Liver (tissue), 9 donors: ENCODE data around the gene API5. TPM values are rescaled to one million over a fixed set of nuclear protein-coding genes. Genes with fewer than 3 reads are reported as not detected.

Experiments used
- DNase-seq: peaks from one replicate; pipeline ENCODE4 v3.0.0-alpha.2; 2017; ENCODE audit warnings: low spot score
- H3K27ac ChIP-seq, 2 donors: one replicate each; pipeline ENCODE4 v1.7.0; 2013; ENCODE audit warnings: inconsistent platforms in 2 of 2, low read length in 2 of 2, control low read depth in 1 of 2, low read depth in 1 of 2, mild to moderate bottlenecking in 1 of 2
- H3K27me3 ChIP-seq, 4 donors: one replicate each; pipeline versions ENCODE4 v1.6.1 to v1.7.0; 2013; ENCODE audit warnings: low read length in 3 of 4, inconsistent platforms in 1 of 4, mild to moderate bottlenecking in 1 of 4, moderate library complexity in 1 of 4; ENCODE audit not compliant: control insufficient read depth in 4 of 4, insufficient read depth in 4 of 4
- H3K36me3 ChIP-seq, 4 donors: one replicate each; pipeline versions ENCODE4 v1.6.1 to v1.7.0; 2013; ENCODE audit warnings: low read length in 3 of 4, mild to moderate bottlenecking in 3 of 4, low read depth in 1 of 4, moderate library complexity in 1 of 4; ENCODE audit not compliant: control insufficient read depth in 4 of 4, insufficient read depth in 3 of 4
- H3K4me1 ChIP-seq, 4 donors: one replicate each; pipeline versions ENCODE4 v1.6.1 to v1.7.0; 2013; ENCODE audit warnings: low read length in 3 of 4, mild to moderate bottlenecking in 3 of 4, moderate library complexity in 1 of 4; ENCODE audit not compliant: control insufficient read depth in 4 of 4, insufficient read depth in 4 of 4
- H3K4me3 ChIP-seq, 3 donors: one replicate each; pipeline versions ENCODE4 v1.6.1 to v1.7.0; 2013; ENCODE audit warnings: low read length in 3 of 3, control low read depth in 1 of 3, low read depth in 1 of 3, mild to moderate bottlenecking in 1 of 3
- H3K9ac ChIP-seq, 2 donors: one replicate each; pipeline ENCODE4 v1.7.0; 2013; ENCODE audit warnings: low read length in 2 of 2, mild to moderate bottlenecking in 2 of 2, moderate library complexity in 2 of 2, control low read depth in 1 of 2, low read depth in 1 of 2
- H3K9me3 ChIP-seq, 4 donors: one replicate each; pipeline versions ENCODE4 v1.6.1 to v1.7.0; 2013; ENCODE audit warnings: low read length in 3 of 4; ENCODE audit not compliant: control insufficient read depth in 4 of 4
- ATF3 ChIP-seq: IDR thresholded peaks from 2 replicates; pipeline ENCODE4 v1.6.1; 2016; ENCODE audit warnings: antibody characterized with exemption
- CTCF ChIP-seq: fragments of 150-350 bp; IDR thresholded peaks from 2 replicates; pipeline ENCODE4 v1.5.1; 2017; ENCODE audit warnings: improper control_type of control experiment, low read depth, low read length; ENCODE audit not compliant: missing input control
- FOXA1 ChIP-seq: IDR thresholded peaks from 2 replicates; pipeline ENCODE4 v1.6.1; 2016; ENCODE audit warnings: antibody characterized with exemption
- GABPA ChIP-seq, 2 donors: IDR thresholded peaks in 1 of 2; conservative IDR thresholded peaks in 1 of 2; 2 replicates each; pipeline ENCODE4 v1.6.1; 2016; ENCODE audit warnings: antibody characterized with exemption in 2 of 2, mild to moderate bottlenecking in 1 of 2, moderate library complexity in 1 of 2
- HNF4A ChIP-seq, 2 donors: conservative IDR thresholded peaks; 2 replicates each; pipeline ENCODE4 v1.6.1; 2016; ENCODE audit warnings: antibody characterized with exemption in 2 of 2, mild to moderate bottlenecking in 2 of 2
- JUND ChIP-seq, 2 donors: IDR thresholded peaks; 2 replicates each; pipeline ENCODE4 v1.6.1; 2016; ENCODE audit warnings: antibody characterized with exemption in 2 of 2
- MAX ChIP-seq: IDR thresholded peaks from 2 replicates; pipeline ENCODE4 v1.6.1; 2016; ENCODE audit warnings: antibody characterized with exemption
- NR2F2 ChIP-seq: IDR thresholded peaks from 2 replicates; pipeline ENCODE4 v1.6.1; 2016; ENCODE audit warnings: antibody characterized with exemption
- RAD21 ChIP-seq, 2 donors: IDR thresholded peaks; 2 replicates each; pipeline ENCODE4 v1.6.1; 2016; ENCODE audit warnings: antibody characterized with exemption in 2 of 2, mild to moderate bottlenecking in 2 of 2
- REST ChIP-seq: IDR thresholded peaks from 2 replicates; pipeline ENCODE4 v1.6.1; 2016; ENCODE audit warnings: antibody characterized with exemption, mild to moderate bottlenecking
- RXRA ChIP-seq, 2 donors: IDR thresholded peaks; 2 replicates each; pipeline ENCODE4 v1.6.1; 2017 to 2018; ENCODE audit warnings: antibody characterized with exemption in 2 of 2, mild to moderate bottlenecking in 1 of 2
- ZBTB33 ChIP-seq: IDR thresholded peaks from 2 replicates; pipeline ENCODE4 v1.6.1; 2016; ENCODE audit warnings: antibody characterized with exemption
- WGBS: extraction: QIAGEN DNeasy Blood & Tissue Kit; methylation state at CpG from one replicate; pipeline ENCODE4 v1.1.7; 2013; 5-methylcytosine and 5-hydroxymethylcytosine counted together
- polyA plus RNA-seq, 2 donors: library from polyadenylated mRNA; stranded (reverse) in 1 of 2; unstranded in 1 of 2; fragments of 200-250 nt in 1 of 2; fragments of >200 nt in 1 of 2; fragmentation: Nextera tagmentation in 1 of 2; extraction: Ambion mirVana in 1 of 2; gene quantifications; one replicate each; pipeline versions ENCODE4 v1.2.1 to v1.2.3, GENCODE V29; 2013 to 2015
- total RNA-seq, 2 donors: library from RNA; depleted of rRNA; stranded (reverse); fragments of >200 nt; gene quantifications; one replicate each; pipeline ENCODE4 v1.2.3, GENCODE V29; 2014
- donor health status: healthy.
- donor health status: healthy.
- donor health status: healthy.
- donor health status: healthy.
- donor health status: healthy.

The API5 gene
- total and polyA plus RNA-seq, 4 donors = 23.0 to 61.6 (median 34.2) TPM

- TF ChIP-seq CTCF = no peak
- no peak for TF ChIP-seq RAD21 (IDR thresholded peaks at IDR 0.05)
- no peak for TF ChIP-seq REST
- no peak for TF ChIP-seq ATF3
- no peak for TF ChIP-seq GABPA (IDR thresholded peaks at IDR 0.05 in 1 of 2, conservative IDR thresholded peaks at IDR 0.05 in 1 of 2)
- TF ChIP-seq NR2F2 = no peak
- TF ChIP-seq RXRA (IDR thresholded peaks at IDR 0.05) = no peak
- TF ChIP-seq JUND (IDR thresholded peaks at IDR 0.05) = no peak
- no peak for TF ChIP-seq MAX
- TF ChIP-seq ZBTB33 = no peak
- no peak for TF ChIP-seq FOXA1
- H3K27ac ChIP-seq = no peak overlapping the region
- H3K9ac ChIP-seq = no peak overlapping the region
- no peak for DNase-seq
- H3K27me3 ChIP-seq = no peaks in the 10 kb centered on the region
- no peaks in the 10 kb centered on the region for H3K9me3 ChIP-seq
- H3K4me1 ChIP-seq = peaks cover 0 to under 1% (median 0%) of the 10 kb centered on the region in 4 donors
- WGBS = 77% methylated on average over 2 of the region's 2 CpGs
- peaks cover 0 to 9% (median 0%) of the 10 kb centered on the region in 4 donors for H3K36me3 ChIP-seq
- no peak overlapping the region for H3K4me3 ChIP-seq
These were observed 64.8 kb downstream of the API5 start for GRCh38 chr11:43376594-43376993.

GRCh38 chr11:43377389-43377788, 65.6 kb downstream of the API5 start:
- TF ChIP-seq HNF4A (conservative IDR thresholded peaks at IDR 0.05) = no peak
- TF ChIP-seq JUND (IDR thresholded peaks at IDR 0.05) = no peak
- Histone ChIP-seq H3K36me3 (peaks cover 0 to 9% (median 0%) of the 10 kb centered on the region in 4 donors), H3K9me3 (no peaks in the 10 kb centered on the region), H3K4me1 (peaks cover 0 to 8% (median 4%) of the 10 kb centered on the region in 4 donors), H3K4me3 (no peak overlapping the region), H3K27ac (no peak overlapping the region), H3K9ac (no peak overlapping the region), H3K27me3 (no peaks in the 10 kb centered on the region)
- DNase-seq = no peak
